NCI-H510A (cell line): ENCODE results near the gene MYBPH.

Source experiments
- DNase-seq: peaks from one replicate; lab custom pipeline; 2025; lab: John Stamatoyannopoulos, UW

MYBPH gene

GRCh38 chr1:203175237-203175826 is at the start of gene MYBPH:
Gene MYBPH (minus strand): TSS chr1:203175826. CDS start chr1:203175755, 71 bp downstream.
- DNase-seq: no peak

GRCh38 chr1:203225071-203225470 is 49.4 kb upstream of the MYBPH start:
- DNase-seq: no peak

- no peak for DNase-seq
Measured at GRCh38 chr1:203223012-203223775, 47.6 kb upstream of the MYBPH start.

- no peak for DNase-seq
Measured at GRCh38 chr1:203219934-203220333, 44.3 kb upstream of the MYBPH start.

GRCh38 chr1:203219171-203219570 is 43.5 kb upstream of the MYBPH start:
- no peak for DNase-seq

- no peak for DNase-seq
Measured at GRCh38 chr1:203217668-203218067, 42.0 kb upstream of the MYBPH start.

- DNase-seq: no peak
Measured at GRCh38 chr1:203217139-203217655, 41.6 kb upstream of the MYBPH start.

DNA sequence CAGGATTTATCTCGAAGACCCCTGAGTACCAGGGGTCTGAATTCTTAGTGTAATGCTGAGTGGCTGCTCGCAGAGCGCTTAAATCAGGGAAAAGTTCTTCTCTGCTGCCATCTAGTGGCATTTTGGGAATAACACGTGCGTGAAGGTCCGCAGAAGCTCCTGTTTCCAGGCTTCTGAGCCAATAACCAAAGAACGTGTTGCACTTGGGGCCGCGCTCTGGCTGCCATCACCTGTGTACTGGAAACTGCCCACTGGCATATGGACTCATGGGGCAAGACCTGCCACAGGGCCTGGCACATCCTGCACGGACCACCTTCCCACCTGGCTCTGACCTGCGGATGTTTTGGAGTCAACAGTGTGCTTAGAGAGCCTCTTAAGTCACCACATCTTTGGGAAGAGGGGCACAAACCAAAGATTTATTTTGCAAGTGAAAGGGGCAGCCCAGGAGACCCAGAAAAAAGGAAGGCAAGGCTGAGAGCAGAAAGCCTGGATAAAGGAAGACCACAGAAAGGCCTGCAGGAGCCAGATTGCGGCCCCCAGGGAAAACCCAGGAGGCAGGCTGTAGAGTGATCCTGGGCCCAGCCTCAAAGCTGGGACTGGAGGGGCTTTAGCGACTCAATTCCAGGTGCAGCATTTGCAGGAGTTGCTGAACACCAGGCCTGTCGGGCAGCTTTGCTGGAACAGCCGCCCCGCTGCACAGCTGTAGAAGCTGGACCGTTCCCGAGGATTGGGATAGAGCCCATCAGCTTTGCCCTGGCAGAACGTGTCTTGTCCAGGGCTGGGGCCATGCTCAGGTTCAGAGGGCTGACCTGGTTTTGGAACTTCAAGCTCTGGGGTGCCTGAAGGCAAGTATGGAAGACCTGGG is 40.9 kb upstream of the MYBPH start:
- DNase-seq: peak; percentile 29

GRCh38 chr1:203215573-203215972 is 39.9 kb upstream of the MYBPH start:
- peak; percentile 46 for DNase-seq

DNA sequence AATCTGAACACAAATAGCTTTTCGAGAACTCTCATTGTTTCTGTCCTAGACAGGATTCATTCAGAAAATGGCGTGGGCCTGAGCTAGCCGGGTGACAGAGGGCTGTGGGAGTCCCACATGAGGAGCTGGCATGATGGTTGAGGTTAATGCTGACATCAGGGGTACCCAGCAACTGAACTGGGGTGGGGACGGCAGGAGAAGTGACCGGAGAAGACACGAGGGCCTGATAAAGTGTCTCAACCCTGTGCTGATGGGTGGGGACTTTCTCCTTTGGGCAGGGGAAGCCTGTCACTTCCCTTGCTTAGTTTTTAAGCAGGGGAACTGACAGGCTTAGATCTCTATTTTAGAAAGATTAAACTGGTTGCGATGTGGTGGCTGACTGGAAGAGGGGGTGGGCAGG is 39.2 kb upstream of the MYBPH start:
- no peak for DNase-seq

DNA sequence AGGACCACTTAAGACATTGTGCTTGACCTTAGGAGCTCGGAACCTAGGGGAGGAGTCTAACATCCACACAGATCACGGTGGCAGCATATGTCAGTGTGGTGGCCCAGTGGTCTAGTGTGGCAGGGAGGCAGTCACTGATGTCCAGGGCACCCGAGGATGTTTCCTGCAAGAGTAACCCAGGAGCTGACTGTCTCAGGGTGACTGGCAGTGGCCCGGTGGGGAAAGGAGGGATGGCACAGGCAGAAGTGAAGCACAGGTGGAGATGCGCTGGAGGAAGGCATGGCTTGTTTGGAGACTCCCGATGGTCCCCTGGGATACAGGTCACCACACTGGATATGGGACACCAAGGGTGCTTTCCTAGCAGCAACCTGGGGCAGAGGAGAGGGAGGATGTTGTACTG is 37.5 kb upstream of the MYBPH start:
- DNase-seq: no peak

GRCh38 chr1:203211812-203212211 is 36.2 kb upstream of the MYBPH start:
- no peak for DNase-seq

GRCh38 chr1:203210988-203211387 is 35.4 kb upstream of the MYBPH start:
- DNase-seq: no peak

GRCh38 chr1:203210350-203210749 is 34.7 kb upstream of the MYBPH start:
- DNase-seq: no peak

DNA sequence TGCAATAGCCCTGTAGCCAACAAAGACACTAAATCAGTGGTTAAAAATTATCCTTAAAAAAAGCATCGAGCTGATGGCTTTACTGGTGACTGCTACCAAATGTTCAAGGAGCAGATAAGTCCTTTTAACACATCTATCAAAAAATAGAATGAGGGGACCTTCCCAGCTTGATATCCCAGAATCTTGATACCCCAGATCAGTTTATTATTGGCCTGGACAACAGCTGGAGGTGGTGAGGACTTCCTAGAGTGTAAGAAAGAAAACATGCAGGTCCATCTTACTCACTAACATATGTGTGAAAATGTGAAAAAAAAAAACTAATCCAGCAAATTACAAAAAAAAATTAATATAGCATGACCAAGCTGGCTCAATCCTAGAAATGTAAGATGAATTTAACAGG is 32.6 kb upstream of the MYBPH start:
- DNase-seq: no peak

DNA sequence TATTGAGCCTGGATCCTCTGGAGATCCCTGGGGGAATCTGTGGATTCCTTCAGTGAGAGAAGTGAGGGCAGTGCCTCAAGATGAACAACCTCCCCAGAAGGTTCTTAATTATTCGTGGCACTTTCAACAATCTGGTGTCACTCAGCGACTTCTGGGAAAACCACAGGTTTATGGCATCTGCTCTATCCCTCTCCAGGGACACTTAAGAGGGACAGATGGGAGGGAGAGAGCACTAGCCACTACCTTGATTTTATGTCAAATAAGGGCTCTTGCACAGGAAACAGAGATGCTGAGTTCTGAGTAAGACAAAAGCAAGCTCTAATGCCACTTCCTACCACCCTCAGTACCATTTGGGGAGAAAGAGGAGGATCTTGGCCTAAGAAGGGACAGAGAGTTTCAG is 32.1 kb upstream of the MYBPH start:
- no peak for DNase-seq

GRCh38 chr1:203206129-203206687 is 30.6 kb upstream of the MYBPH start:
- no peak for DNase-seq

GRCh38 chr1:203204756-203205155 is 29.1 kb upstream of the MYBPH start:
- DNase-seq: no peak

GRCh38 chr1:203202431-203203245 is 27.0 kb upstream of the MYBPH start:
- no peak for DNase-seq

DNA sequence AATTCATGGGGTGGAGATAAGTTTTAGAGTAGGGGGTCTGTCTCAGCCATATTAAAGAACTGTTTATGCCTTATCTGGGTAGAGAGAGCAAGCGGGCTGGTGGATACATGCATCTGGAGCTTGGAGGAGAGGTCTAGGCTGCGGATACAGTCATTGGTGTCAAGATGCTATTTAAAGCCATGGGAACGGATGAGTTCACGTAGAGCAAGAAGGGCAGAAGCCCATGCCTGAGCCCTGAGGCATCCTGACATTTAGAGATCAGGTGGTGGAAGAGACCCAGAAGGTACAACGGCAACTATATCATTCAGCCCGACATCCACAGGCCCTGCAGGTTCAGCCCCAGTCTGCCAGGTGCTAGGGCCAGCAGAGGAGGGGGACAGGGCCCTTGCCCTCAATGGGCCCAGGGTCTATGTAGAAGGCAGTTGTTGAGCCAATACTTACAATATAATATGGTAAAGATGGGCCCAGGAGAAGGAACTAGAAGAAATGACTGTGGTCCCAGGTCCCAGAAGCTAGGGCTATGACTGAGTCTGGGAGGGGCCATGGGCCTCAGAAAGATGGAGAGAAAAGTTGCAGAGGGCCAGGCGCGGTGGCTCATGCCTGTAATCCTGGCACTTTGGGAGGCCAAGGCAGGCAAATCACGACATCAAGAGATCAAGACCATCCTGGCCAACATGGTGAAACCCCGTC is 26.0 kb upstream of the MYBPH start:
- DNase-seq: no peak

DNA sequence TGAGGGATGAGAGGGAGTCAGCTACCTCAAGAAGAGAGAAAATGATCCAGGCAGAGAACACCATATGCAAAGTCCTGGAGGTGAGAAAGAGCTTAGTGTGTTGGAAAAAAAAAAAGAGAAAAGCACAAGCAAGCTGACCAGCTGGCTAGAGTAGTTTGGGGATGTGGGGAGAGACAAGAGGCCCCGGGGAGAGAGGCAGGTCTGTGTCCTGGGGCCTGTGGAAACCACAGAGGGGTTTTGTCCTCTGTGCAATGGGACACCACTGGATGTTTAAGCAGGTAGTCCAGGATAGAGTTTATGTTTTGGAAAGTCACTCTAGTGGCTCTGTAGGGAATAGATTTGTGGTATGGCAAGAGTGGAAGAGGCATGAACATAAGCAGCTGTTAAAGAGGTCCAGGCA is 25.3 kb upstream of the MYBPH start:
- no peak for DNase-seq
